GM03348 (cell line): ENCODE measurements around the gene RGL1.

Experiments
- DNase-seq: peaks from one replicate; pipeline ENCODE4 v3.0.0; 2012; ENCODE audit warnings: low spot score

The RGL1 gene

DNA sequence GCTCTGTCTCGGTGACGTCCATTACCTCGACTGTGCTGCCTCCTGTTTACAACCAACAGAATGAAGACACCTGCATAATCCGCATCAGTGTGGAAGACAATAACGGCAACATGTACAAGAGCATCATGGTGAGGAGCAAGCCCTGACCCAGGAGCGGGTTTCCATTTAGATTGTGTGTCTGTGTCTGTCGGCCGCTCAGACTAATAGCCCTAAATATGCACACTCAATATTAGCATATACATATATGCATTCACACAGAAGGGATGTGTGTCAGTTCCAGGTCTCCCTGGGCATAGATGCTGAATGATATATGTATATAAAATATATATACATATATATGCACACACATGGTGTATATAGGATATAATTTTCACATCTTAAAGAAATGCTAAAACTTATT, 111.7 kb downstream of the RGL1 start:
- no peak for DNase-seq

DNA sequence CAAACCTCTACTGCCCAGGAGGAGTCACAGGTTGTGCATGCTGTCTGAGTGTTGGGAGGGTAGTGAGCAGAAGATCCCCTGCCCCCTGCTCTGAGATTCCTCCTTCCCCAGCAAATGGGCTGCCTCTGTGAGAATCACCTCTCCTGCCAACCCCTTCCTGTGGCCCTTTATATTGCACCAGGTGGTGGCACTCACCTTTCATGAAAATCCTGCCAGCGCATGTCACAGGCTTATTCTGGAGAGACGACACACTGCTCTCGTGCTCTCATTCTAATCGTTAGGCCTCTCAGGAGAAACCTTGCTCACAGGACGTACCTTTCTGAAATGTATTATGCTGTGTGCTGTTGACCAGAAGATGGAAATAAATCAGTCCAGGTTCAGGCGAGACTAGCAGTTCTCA, 113.7 kb downstream of the RGL1 start:
- no peak for DNase-seq

DNA sequence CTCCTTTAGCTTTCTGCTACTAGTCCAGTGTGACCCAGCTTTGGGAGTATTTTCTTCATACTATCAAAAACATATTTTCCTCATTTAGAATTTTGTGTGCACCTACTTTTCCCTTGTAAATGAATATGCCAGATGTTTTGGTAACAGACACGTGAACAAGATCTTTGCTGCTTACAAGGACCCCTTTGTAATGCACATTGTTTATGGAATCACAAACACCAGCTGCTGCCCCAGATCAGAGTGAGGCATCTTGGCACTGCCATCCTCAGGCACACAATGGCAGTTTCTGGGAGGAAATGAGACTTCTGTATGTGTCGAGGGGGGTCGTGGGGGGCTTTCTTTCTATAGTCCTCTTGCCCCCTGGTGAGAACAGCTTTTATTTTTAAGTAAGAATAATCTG, 115.7 kb downstream of the RGL1 start:
- no peak for DNase-seq

DNA sequence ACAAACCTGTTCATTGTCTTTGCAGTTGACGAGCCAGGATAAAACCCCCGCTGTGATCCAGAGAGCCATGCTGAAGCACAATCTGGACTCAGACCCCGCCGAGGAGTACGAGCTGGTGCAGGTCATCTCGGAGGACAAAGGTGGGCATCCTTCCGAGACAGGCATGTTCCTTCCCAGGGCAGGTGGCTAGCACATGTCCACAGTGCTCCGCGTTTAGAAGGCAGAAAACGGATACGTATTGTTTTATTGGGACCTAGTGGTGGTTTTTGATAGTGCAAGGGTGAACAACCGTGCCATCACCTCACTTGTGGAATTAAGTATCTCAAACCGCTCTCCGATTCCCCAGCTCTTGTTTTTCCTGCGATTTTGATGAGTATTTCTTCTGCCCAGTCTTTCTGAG, 117.3 kb downstream of the RGL1 start:
- DNase-seq = no peak

DNA sequence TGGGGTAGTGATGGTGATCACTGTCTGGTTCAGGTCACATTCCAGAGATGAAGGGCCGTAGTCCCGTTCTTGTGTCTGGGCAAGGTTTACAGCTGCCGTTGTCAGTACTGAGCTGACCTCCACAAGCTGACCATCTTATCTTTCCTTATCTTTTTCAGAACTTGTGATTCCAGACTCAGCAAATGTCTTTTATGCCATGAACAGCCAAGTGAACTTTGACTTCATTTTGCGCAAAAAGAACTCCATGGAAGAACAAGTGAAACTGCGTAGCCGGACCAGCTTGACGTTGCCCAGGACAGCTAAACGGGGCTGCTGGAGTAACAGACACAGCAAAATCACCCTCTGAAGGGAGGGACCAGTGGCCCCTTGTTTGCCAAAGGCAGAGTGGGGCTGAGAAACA, 121.0 kb downstream of the RGL1 start:
- DNase-seq = no peak

DNA sequence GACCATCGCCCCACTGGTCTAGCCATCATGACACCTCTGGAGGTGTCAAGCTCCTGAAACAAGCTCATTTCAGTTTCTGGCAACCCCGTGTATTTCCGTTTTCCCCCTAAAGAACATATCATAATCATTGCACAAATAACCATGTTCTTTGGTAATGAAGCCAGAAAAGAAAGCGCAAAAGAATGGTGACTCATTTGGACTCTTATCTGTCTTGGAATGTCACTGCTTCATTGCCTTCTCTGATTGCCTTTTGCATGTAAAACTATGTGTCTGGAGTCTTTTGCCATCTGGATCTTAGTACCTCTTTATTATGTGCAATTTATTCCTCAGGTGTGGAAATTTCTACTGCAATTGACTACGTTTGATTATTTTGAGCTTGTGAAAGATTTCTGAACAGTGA, 122.1 kb downstream of the RGL1 start:
- DNase-seq = no peak

DNA sequence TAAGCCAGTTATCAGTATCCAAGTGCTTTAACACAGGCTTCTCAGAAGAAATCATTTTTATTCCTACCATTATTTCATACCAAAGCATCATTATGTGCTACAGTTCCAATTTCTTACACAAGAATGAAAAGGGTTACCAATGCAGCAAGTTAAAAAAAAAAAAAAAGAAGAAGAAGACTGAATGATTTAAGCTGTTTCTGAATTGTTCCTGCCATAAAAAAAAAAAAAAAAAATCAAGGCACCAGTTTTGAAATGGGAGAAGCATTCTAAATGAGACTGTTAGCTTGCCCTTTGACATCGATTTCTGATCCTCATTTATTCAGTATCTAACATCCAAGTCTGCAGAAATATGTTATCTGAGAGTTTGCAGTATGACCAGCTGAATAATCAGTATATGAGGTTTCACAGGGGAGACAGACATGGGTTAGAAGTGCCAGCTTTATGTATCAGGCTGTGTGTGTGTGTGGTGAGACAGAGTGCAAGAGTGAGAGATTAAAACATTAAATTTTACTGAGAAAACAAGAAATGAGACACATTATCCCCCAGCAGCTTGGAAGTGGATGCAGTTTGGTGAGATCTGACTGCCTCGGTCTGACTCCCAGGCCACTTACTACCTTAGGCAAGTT, 126.8 kb downstream of the RGL1 start:
- DNase-seq = no peak

- peak; percentile 86 for DNase-seq
Observed at GRCh38 chr1:183932412-183932811, 127.5 kb downstream of the RGL1 start.

GRCh38 chr1:183933528-183934179, 128.7 kb downstream of the RGL1 start:
- DNase-seq = no peak

DNA sequence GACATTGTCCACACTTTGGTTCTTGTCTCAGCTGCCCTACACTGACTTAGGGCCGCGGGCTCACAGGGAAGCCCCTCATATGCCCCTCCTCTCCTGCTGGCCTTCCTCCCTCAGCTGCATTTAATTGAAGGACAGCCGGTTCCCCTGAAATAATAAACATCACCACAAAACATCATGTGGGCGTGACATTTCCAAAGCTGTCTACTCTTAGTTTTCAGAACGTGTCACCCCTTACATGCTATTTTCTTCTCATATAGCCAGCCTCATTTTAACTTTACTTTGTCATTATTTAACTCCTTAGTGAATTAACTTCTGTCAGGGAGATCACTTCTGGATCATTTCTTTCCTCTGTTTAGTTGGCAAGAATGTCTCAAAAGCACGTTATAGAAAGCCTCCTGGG, 129.4 kb downstream of the RGL1 start:
- DNase-seq = no peak

GRCh38 chr1:183936009-183936408, 131.1 kb downstream of the RGL1 start:
- DNase-seq = no peak

DNA sequence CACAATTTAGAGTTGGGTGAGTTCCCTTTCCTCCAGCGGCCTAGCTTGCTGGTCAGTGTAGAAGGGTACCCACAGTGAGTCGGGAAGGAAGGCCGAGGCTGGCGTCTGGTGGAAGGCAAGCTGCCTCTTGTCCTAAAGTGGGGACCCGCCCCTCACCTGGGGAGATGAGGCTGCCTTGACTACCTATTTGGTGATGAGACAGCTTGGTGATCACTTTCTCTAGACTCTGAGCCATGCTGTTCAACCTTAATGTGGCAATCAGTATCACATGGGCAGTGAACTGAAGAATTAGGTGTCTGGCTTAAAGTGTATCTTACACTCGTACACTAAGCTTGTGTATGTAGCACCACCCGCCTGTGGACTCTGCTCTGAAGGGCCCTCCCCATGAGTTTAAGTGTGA, 131.9 kb downstream of the RGL1 start:
- no peak for DNase-seq

- no peak for DNase-seq
Observed at GRCh38 chr1:183937611-183938010, 132.7 kb downstream of the RGL1 start.

DNA sequence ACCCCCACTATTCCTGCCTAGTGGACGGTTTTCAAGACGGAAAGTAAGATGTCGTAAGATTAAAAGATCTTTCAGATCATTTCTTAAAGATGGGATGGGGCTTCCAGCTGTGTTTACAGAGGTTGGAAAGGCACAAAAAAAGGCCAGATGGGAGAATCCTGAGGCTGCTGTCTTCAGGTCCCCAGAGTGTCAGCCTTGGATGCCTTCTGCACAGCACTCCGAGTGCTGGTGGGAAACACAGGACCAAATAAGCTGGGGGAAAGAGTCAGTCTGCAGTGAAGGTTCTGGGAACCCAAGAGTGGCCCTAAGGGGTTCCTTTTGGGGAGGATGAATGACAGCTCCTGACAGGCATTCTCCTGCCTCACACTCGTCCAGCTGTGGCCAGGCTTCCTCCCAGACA, 136.1 kb downstream of the RGL1 start:
- DNase-seq = no peak

DNA sequence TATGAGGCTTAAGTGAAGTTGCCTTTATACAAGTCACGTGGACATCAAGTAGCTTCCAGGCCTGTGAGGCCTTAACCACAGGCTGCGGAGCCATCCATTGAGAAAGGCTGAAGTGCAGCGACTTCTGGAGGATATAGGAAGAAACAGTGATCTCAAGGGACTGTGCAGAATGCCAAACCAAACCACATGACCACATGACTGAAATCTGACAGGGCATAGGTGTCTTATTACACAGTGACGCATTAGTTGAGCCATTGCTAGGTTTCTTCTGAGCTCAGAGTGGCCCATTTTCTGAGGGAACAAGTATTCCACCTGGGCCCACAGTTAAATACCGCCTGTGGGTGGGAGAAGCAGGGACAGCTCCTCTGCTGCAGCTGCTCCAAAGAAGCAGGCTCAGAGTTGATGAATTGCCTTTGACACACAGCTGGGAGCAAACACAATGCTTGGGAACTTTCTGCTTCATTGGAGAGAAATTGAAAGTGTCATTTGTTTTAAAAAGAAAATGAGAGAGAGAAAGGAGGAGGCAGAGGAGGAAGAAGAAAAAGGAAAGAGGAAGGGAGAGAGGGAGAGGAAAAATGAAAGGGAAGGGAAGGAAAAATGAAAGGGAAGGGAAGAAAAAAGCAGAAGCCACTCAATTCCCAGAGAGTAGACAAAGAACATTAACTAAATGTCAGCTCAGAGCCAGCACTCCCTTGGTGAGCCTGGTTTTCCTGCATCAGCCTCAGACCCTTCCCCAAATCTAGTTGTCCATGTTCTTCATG, 138.2 kb downstream of the RGL1 start:
- peak; percentile 49 for DNase-seq

DNA sequence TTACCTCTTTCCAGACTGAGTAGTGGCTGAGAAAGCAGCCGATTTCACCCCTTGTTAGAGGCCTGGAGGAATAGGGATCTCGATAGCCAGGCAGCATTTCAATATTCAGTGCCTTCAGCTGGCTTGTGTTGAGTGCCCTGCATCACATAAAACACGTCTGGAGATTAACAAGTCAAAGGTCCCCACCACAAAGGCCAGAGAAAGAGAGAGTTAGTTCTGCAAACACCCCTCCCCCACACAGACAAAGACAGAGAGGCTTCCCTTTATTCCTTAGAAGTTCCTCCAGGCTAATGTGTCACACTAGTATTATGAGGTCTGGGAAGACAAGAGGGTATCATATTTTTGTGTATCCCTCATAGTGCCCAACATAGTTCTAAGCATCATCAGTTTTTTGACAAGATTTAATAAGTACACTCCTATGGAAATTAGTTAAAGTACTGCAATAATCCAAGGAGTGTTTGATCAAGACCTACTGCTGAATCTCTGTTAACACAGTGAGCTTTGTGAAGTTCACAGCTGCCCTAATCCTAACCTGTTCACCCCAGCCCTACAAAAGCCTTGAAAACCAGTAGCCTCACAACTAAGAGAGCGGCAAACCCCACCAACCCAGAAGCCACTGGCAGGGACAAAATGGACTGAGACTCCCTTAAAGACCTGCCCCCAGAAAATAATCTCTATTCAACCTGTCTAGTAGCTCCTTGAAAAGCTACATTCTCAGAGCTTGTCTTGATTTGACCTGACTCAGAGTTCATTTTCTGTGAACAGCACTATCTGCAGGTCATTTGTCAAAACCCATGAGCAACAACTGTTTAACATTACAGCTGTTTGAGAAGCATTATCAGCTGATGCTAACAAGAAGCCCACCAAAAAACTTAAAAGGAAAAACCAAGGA, 140.8 kb downstream of the RGL1 start:
- no peak for DNase-seq

- DNase-seq = no peak
Observed at GRCh38 chr1:183946320-183946613, 141.3 kb downstream of the RGL1 start.

- DNase-seq = no peak
Observed at GRCh38 chr1:183947988-183948387, 143.1 kb downstream of the RGL1 start.

GRCh38 chr1:183952101-183952500, 147.2 kb downstream of the RGL1 start:
- DNase-seq = no peak

DNA sequence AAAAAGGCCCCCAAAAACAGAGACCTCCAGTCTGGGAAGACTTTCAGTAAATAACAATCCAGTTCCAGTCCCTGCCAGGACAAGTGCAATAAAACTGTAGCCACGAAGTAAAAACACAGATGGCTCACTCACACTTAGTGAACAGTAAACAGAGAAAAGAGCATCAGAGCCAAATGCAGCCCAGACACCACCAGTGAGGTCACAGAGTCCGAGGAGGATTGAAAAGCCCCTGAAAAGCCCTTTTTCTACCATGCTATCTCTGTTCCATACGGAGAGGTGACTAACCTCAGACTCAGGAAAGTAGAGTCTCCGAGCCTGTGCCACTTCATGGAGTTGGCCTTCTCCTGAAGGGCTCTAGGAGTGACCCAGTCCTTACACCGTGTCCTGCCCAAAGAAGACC, 148.1 kb downstream of the RGL1 start:
- DNase-seq = no peak

DNA sequence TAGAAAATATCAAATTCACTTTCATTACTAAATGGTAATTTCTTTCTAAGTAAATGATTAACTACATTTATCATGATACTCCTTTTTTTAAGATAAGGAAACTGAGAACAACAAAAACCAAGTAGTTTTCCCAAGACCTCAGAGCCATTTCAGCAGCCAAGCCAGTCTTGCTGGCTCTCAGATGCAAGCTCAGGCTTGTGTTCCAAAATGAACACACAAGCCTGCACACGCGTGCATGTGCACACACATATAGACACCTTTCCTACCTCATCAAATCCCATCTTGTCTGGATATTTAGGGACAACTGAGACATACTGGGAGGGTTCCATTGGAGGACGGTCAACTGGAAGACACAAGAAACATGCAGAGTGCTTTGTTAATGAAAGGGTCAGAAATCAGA, 149.6 kb downstream of the RGL1 start:
- no peak for DNase-seq

DNA sequence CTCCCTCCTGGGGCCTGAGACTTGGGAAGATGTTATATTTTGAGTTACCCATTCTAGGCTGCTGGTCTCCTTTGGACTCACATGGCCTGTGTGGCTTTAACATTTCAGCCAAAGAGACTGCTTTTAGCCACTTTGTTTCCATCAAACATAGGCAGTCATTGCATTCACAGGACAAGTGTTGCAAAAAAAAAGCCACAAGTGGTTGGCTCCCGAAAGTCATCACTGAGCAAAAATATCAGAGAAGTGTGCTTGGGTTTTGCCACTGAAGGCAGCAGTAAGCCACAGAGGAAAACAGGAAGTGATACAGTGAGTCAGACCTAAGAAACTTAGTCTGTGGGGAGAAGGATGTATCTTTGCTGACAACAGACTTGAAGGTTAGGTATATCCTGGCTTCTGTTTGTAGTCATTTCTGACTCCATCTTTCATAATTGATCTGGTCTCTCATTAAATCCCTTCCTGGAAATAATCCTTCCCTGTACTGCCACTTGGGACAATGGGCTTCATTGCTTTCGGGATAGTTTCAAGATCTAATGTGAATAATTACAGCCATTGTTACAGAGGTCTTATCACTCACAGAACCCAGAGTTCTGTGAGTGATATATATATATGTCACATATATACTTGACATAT, 151.8 kb downstream of the RGL1 start:
- DNase-seq = peak; percentile 84
